Measurements from ENCODE around the gene ZFAND3.

The ZFAND3 gene

GRCh38 chr6:38167598-38167997 lies 348.1 kb downstream of the ZFAND3 start:
- DNase-seq (ENCODE audit: insufficient read length) = no peak
- TF ChIP-seq POLR2AphosphoS5 (IDR thresholded peaks at IDR 0.05; ENCODE audit: low read depth, low read length) (no peak), POLR2A (IDR thresholded peaks at IDR 0.05; ENCODE audit: low read depth, low read length) (no peak), TAF1 (IDR thresholded peaks at IDR 0.05; ENCODE audit: borderline replicate concordance, low read depth, low read length) (no peak)
- FAIRE-seq = no peak

- no peak for FAIRE-seq
- TF ChIP-seq TAF1 (IDR thresholded peaks at IDR 0.05; ENCODE audit: borderline replicate concordance, low read depth, low read length) (no peak), POLR2AphosphoS5 (IDR thresholded peaks at IDR 0.05; ENCODE audit: low read depth, low read length) (no peak), POLR2A (IDR thresholded peaks at IDR 0.05; ENCODE audit: low read depth, low read length) (no peak)
Measured at GRCh38 chr6:38168126-38168525, 348.6 kb downstream of the ZFAND3 start.

DNA sequence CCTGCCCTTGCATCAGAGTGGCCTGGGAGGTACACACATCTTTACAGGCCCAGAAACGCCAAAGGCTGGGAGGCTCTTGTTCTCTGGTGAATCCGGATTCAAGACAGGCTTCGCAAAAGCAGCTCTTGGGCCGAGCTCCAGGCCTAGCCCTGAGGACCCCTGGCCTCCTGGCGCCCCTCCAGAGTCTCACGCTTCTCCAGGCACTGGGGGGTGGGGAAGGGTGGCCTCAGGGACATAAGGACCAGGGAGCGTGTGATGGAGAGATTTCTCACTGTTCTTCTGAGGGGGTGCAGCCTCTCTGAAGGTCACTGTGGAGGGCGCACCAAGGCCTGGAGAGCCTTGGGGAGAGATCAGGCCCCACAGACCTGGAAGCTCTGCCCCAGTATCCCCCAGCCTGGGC lies 349.2 kb downstream of the ZFAND3 start:
- TF ChIP-seq POLR2AphosphoS5 (IDR thresholded peaks at IDR 0.05; ENCODE audit: low read depth, low read length) (no peak), TAF1 (IDR thresholded peaks at IDR 0.05; ENCODE audit: borderline replicate concordance, low read depth, low read length) (no peak), POLR2A (IDR thresholded peaks at IDR 0.05; ENCODE audit: low read depth, low read length) (no peak)
- FAIRE-seq = no peak
- no peak for DNase-seq (ENCODE audit: insufficient read length)

More at GRCh38 chr6:38168126-38168525, 348.6 kb downstream of the ZFAND3 start:
- DNase-seq (ENCODE audit: insufficient read length) = no peak

- TF ChIP-seq POLR2A (IDR thresholded peaks at IDR 0.05; ENCODE audit: low read depth, low read length) (no peak), TAF1 (IDR thresholded peaks at IDR 0.05; ENCODE audit: borderline replicate concordance, low read depth, low read length) (no peak), POLR2AphosphoS5 (IDR thresholded peaks at IDR 0.05; ENCODE audit: low read depth, low read length) (no peak)
- FAIRE-seq (no peak), DNase-seq (ENCODE audit: insufficient read length) (no peak)
Measured at GRCh38 chr6:38169221-38169976, 349.9 kb downstream of the ZFAND3 start.

DNA sequence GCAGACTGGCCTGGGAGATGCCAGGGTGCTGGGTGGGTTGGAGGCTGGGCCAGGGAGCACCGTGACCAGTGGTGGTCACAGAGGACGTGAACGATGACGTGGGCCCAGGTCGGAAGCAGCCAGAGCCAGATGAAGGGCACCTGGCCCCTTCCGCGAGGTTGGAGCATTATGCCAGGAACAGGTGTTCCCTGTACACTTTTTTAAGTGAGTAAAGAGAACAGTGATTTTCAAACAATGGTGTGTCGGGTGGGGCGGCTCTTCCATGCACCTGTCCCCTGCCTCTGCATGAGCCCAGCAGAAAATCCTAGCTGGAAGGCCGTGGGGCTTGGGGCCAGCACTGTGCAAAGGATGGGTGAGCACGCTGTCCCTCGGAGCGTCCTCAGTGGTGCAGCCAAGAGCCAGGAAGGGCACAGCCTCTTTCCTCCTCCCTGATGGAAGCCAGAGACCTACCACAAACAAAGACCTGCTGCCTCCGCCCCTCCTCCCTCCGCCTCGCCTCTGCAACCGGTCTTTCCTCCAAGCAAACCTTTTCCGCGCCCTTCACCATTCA lies 350.5 kb downstream of the ZFAND3 start:
- FAIRE-seq = no peak
- TF ChIP-seq POLR2AphosphoS5 (IDR thresholded peaks at IDR 0.05; ENCODE audit: low read depth, low read length) (no peak), POLR2A (IDR thresholded peaks at IDR 0.05; ENCODE audit: low read depth, low read length) (no peak), TAF1 (IDR thresholded peaks at IDR 0.05; ENCODE audit: borderline replicate concordance, low read depth, low read length) (no peak)
- no peak for DNase-seq (ENCODE audit: insufficient read length)

- DNase-seq (ENCODE audit: insufficient read length) (no peak), FAIRE-seq (no peak)
- TF ChIP-seq TAF1 (IDR thresholded peaks at IDR 0.05; ENCODE audit: borderline replicate concordance, low read depth, low read length) (no peak), POLR2A (IDR thresholded peaks at IDR 0.05; ENCODE audit: low read depth, low read length) (no peak), POLR2AphosphoS5 (IDR thresholded peaks at IDR 0.05; ENCODE audit: low read depth, low read length) (no peak)
Measured at GRCh38 chr6:38170666-38171355, 351.3 kb downstream of the ZFAND3 start.

DNA sequence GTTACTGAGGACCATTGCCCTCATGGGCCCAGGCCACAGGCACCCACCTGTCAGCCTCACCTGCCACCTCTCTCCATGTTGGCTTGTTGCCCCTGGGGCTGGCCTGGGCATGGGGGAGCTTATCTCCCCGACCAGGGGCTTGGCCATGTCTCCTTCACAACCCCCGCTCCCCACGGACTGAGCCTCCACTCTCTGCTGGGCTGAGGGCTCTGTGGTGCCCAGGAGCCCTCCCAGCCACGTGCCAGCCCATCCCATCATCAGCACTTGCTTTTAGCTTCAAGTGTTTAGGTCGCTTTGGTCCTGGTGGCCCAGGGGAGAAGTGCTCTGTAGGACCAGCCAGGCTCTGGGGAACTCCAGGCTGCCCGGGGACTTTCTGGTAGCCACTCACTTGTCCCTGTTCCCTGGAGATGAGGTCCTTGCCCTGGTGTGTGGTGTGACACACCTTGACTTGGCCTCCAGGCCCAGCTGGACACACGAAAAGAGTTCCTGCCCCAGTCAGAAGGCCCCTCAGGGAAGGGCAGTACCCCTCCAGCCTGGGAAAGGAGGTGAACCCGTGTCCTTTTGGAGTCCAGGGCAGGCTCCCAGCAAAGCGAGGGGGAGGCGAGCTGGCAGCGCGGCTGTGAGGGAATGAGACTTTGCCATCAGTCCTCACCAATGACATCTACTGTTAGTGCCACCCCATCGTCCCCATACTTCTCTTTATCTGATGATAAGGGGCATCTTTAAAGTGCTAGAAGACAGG lies 352.6 kb downstream of the ZFAND3 start:
- no peak for DNase-seq (ENCODE audit: insufficient read length)
- no peak for TF ChIP-seq TAF1 (IDR thresholded peaks at IDR 0.05; ENCODE audit: borderline replicate concordance, low read depth, low read length)
- TF ChIP-seq POLR2A (IDR thresholded peaks at IDR 0.05; ENCODE audit: low read depth, low read length) = no peak
- no peak for TF ChIP-seq POLR2AphosphoS5 (IDR thresholded peaks at IDR 0.05; ENCODE audit: low read depth, low read length)
- no peak for FAIRE-seq

GRCh38 chr6:38172739-38173410 lies 353.3 kb downstream of the ZFAND3 start:
- FAIRE-seq = no peak
- DNase-seq (ENCODE audit: insufficient read length) = no peak
- TF ChIP-seq TAF1 (IDR thresholded peaks at IDR 0.05; ENCODE audit: borderline replicate concordance, low read depth, low read length) = no peak

GRCh38 chr6:38173909-38174308 lies 354.4 kb downstream of the ZFAND3 start:
- no peak for DNase-seq (ENCODE audit: insufficient read length)
- TF ChIP-seq POLR2A (IDR thresholded peaks at IDR 0.05; ENCODE audit: low read depth, low read length) (no peak), TAF1 (IDR thresholded peaks at IDR 0.05; ENCODE audit: borderline replicate concordance, low read depth, low read length) (no peak), POLR2AphosphoS5 (IDR thresholded peaks at IDR 0.05; ENCODE audit: low read depth, low read length) (no peak)
- FAIRE-seq = no peak

- no peak for FAIRE-seq
- DNase-seq (ENCODE audit: insufficient read length) = no peak
- TF ChIP-seq POLR2AphosphoS5 (IDR thresholded peaks at IDR 0.05; ENCODE audit: low read depth, low read length) (no peak), POLR2A (IDR thresholded peaks at IDR 0.05; ENCODE audit: low read depth, low read length) (no peak), TAF1 (IDR thresholded peaks at IDR 0.05; ENCODE audit: borderline replicate concordance, low read depth, low read length) (no peak)
Measured at GRCh38 chr6:38174315-38174714, 354.8 kb downstream of the ZFAND3 start.
